ENCODE data around the gene NEDD8. TPM values are rescaled to one million over a fixed set of nuclear protein-coding genes. Genes with fewer than 3 reads are reported as not detected.

The NEDD8 gene
- total RNA-seq, 1 donor from 2014 or later: 191 TPM

DNA sequence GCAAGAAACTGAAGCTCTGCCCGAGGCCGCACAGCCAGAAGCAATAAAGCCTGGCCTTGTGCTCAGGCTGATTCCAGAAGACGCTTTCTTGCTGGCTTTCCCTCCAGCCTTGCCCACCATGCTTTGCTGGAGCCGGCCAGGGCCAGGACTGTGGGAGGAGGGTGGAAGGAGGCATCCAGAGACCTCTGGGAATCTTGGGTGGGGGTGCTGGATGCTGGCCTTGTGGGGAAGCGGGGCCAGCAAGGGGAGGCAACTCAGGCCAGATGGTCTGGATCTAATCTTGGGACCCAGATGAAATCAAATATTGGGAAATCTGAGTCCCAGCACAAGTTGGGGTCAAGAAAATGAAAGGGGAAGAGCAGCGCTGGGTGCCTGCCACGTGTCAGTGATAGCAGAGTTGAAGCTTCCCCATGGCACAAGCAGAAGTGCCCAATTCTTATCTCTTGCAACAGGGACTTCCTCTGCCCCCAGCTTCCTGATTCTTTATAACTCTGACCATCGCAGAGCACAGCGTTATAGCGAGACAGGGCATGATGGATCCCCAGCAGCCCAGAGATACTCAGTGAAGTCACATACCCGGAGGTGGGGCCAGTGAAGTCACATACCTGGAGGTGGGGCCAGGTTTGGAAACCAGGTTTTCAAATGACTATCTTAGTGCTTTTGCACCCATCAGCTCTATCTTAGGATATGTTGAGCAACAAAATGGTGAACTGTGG lies 45.6 kb upstream of the NEDD8 start:
- Mint-ChIP-seq H3K9me3 (no peaks in the 10 kb centered on the region), H3K27ac (ENCODE audit: unreplicated experiment) (no peak overlapping the region), H3K4me1 (peaks cover under 1% of the 10 kb centered on the region), H3K27me3 (ENCODE audit: low read depth) (no peaks in the 10 kb centered on the region), H3K4me3 (no peak overlapping the region), H3K36me3 (ENCODE audit: low read depth) (no peaks in the 10 kb centered on the region)
- DNase-seq (ENCODE audit: low read depth, low spot score): no peak
- TF ChIP-seq, protein P1, sequence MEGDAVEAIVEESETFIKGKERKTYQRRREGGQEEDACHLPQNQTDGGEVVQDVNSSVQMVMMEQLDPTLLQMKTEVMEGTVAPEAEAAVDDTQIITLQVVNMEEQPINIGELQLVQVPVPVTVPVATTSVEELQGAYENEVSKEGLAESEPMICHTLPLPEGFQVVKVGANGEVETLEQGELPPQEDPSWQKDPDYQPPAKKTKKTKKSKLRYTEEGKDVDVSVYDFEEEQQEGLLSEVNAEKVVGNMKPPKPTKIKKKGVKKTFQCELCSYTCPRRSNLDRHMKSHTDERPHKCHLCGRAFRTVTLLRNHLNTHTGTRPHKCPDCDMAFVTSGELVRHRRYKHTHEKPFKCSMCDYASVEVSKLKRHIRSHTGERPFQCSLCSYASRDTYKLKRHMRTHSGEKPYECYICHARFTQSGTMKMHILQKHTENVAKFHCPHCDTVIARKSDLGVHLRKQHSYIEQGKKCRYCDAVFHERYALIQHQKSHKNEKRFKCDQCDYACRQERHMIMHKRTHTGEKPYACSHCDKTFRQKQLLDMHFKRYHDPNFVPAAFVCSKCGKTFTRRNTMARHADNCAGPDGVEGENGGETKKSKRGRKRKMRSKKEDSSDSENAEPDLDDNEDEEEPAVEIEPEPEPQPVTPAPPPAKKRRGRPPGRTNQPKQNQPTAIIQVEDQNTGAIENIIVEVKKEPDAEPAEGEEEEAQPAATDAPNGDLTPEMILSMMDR (conservative IDR thresholded peaks at IDR 0.05): no peak

- TF ChIP-seq, protein P1 (conservative IDR thresholded peaks at IDR 0.05): no peak
- no peaks in the 10 kb centered on the region for H3K36me3 Mint-ChIP-seq (ENCODE audit: low read depth)
- no peaks in the 10 kb centered on the region for H3K27me3 Mint-ChIP-seq (ENCODE audit: low read depth)
- no peak for DNase-seq (ENCODE audit: low read depth, low spot score)
- H3K27ac Mint-ChIP-seq (ENCODE audit: unreplicated experiment): no peak overlapping the region
- peaks cover 8% of the 10 kb centered on the region for H3K4me1 Mint-ChIP-seq
- H3K4me3 Mint-ChIP-seq: no peak overlapping the region
- no peaks in the 10 kb centered on the region for H3K9me3 Mint-ChIP-seq
Measured at GRCh38 chr14:24277071-24277470, 44.9 kb upstream of the NEDD8 start.

DNA sequence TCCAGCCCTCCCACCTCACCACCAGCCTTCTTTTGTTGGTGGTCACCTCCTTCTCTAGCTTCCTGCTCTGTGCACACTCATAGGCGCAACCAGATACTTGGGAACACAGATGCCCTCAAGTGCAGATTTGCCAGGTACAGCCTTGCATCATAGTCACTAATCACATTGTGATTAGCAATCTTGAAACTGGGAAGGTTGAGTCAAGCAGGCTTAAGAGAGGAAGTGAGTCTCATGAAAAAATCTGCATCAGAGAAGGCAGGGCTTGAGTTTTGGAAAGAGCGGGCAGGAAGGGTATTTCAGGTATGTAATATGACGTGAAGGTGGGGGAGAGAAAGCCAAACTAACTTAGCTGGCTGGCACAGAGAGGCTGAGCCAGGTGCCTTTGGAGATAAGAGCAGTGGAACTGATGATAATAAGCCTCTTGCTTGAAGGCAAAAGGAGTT lies 42.0 kb upstream of the NEDD8 start:
- H3K4me1 Mint-ChIP-seq: peaks cover 18% of the 10 kb centered on the region
- TF ChIP-seq, protein P1 (conservative IDR thresholded peaks at IDR 0.05): no peak
- H3K4me3 Mint-ChIP-seq: peak overlapping the region; percentile 69
- H3K27ac Mint-ChIP-seq (ENCODE audit: unreplicated experiment): no peak overlapping the region
- H3K27me3 Mint-ChIP-seq (ENCODE audit: low read depth): no peaks in the 10 kb centered on the region
- no peaks in the 10 kb centered on the region for H3K36me3 Mint-ChIP-seq (ENCODE audit: low read depth)
- no peaks in the 10 kb centered on the region for H3K9me3 Mint-ChIP-seq
- DNase-seq (ENCODE audit: low read depth, low spot score): no peak

- Mint-ChIP-seq H3K4me3 (peak overlapping the region; percentile 69), H3K27me3 (ENCODE audit: low read depth) (no peaks in the 10 kb centered on the region), H3K27ac (ENCODE audit: unreplicated experiment) (no peak overlapping the region), H3K36me3 (ENCODE audit: low read depth) (no peaks in the 10 kb centered on the region), H3K9me3 (no peaks in the 10 kb centered on the region), H3K4me1 (peaks cover 18% of the 10 kb centered on the region)
- TF ChIP-seq, protein P1 (conservative IDR thresholded peaks at IDR 0.05): no peak
- DNase-seq (ENCODE audit: low read depth, low spot score): no peak
Measured at GRCh38 chr14:24273422-24273998, 41.3 kb upstream of the NEDD8 start.

- Mint-ChIP-seq H3K4me3 (peak overlapping the region; percentile 93), H3K36me3 (ENCODE audit: low read depth) (no peaks in the 10 kb centered on the region), H3K27me3 (ENCODE audit: low read depth) (no peaks in the 10 kb centered on the region), H3K4me1 (peaks cover 18% of the 10 kb centered on the region), H3K9me3 (no peaks in the 10 kb centered on the region), H3K27ac (ENCODE audit: unreplicated experiment) (no peak overlapping the region)
- no peak for DNase-seq (ENCODE audit: low read depth, low spot score)
- TF ChIP-seq, protein P1 (conservative IDR thresholded peaks at IDR 0.05): no peak
Measured at GRCh38 chr14:24272467-24272866, 40.3 kb upstream of the NEDD8 start.
